ENCODE measurements around the gene ZNF668.
"Not testable (repeated sequence)": the region's sequence is repeated elsewhere in the genome, so short reads cannot be mapped to it uniquely, and the experiment has no call there.

ZNF668 gene

GRCh38 chr16:31100876-31101641, 27.0 kb upstream of the ZNF668 start:
- DNase-seq: not testable (repeated sequence)

GRCh38 chr16:31099860-31100638, 26.0 kb upstream of the ZNF668 start:
- DNase-seq: no peak

DNA sequence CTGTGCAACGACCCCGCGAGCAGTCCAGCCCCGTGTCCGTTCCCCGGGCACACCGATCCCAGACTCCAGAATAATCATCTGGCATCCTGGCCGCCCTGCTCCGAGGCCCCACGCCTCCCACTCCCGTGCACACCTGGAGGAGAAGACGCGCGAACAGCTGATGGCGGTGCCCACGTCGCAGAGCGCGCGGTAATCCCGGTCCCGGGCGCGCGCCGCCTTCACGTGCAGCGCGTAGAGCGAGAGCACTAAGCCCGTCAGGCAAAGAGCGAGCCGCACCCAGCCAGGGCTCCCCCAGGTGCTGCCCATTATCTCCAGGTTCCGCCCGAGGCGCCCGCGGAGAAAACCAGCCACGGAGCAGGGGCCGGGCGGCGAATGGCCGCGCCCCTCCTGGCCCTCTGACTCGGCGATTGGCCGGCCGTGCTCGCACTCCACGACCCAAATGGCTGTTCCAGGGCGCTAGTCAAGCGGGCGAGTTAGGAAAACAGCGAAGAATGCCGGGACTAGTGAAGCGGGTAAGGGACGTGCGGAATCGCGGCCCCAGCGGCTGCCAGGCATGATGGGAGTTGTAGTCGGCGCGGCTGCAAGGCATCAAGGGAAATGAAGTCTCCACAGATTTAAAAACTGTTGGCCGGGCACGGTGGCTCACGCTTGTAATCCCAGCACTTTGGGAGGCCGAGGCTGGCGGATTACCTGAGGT, 20.5 kb upstream of the ZNF668 start, which contains the start of gene VKORC1:
TSS of gene VKORC1 (minus strand) at position 374 of the 697 bp plus-strand sequence. CDS start at position 306, 68 bp downstream.
- peak; percentile 95 for DNase-seq

GRCh38 chr16:31094088-31094423, 20.0 kb upstream of the ZNF668 start:
- peak; percentile 34 for DNase-seq

- DNase-seq: peak; percentile 57
Measured at GRCh38 chr16:31093132-31093703, 19.2 kb upstream of the ZNF668 start.

- peak; percentile 18 for DNase-seq
Measured at GRCh38 chr16:31092330-31092729, 18.3 kb upstream of the ZNF668 start.

DNA sequence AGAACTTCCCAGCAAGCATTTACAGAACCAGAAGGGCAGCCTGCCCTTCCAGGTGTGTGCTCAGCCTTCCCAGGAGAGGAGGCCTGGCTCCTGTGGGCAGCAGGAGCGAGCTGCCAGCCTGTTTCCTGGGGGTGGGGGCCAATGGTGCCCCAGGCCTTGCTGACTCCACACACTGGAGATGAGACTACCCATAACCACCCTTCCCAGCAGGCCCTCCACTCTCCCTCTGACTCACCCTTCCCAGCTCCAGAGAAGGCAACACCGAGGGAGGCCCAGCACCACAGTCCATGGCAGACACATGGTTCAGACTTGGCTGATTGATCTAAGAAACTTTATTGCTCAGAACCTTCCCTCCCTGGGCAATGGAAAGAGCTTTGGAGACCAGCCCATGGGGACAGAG, 16.5 kb upstream of the ZNF668 start:
- no peak for DNase-seq

DNA sequence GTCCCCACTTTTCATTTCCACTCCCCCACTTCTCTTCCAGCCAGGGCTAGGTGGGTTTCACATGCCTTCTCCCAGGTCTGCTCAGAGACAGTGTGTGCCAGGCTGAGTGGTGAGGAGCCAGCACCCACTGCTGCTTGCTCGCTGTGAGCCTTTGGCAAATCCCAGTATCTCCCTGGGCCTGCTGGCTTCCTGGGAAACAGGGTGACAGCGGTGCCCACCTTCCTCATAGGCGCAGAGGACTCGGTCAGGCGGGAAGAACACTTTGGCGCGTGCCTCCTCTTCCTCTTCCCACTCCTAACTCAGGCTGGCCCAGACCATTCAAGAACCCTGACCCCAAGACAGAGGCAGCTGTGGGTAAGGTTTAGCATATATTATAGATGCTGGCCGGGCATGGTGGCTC, 15.2 kb upstream of the ZNF668 start:
- DNase-seq: no peak

DNA sequence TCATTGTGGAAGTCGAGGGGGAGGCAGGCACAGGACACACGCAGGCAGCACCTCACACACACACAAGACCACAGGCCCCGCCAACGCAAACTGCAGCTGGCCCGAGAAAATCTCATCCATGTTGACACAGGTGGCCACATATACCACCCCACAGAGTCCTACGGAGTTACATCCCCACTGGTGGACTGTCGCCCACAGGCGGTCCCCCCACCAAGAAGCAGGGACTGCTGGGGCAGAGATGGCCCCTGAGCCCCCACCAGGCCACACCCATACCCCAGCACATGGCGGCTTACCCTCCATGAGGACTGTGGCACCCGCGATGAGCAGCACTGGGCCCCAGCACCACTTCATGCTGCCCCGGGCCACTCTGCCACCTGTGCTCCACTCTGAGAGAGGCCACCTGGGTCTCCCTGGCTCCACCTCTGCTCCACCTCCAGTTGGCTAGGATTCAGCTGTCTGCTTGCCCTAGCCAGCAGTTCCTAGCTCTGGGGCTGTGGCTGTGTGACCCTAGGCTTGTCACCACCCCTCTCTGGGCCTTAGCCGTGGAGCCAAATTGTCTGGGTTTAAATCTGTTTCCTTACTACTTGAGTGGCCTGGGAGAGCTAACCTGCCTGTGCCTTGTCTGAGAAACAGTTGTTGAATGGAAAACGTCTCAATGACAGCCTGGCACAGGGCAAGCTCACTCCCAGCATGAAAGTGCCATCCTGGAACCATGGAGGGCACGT, 14.6 kb upstream of the ZNF668 start, which contains the start of gene PRSS53:
TSS of gene PRSS53 (minus strand) at position 485 of the 725 bp plus-strand sequence. CDS start at position 351, 134 bp downstream.
- no peak for DNase-seq

DNA sequence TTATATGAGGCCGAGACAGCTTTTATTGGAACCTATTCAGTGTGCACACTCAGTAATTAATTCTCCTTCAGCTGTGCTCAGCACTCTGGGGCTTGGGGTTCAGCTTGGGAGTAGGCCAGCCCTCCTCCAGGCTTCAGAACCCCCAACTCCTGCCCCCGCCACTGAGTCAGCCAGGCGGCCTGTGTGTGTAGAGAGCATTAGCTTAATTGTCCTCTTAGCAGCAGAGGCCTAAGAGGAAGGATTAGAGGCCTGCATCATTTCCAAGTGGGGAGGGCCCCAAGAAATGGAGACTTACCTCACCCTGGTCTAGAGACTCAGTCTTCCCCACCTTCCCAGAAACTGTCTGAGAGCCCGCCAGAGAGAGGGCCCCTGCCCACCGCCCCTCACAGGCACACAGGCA, 13.9 kb upstream of the ZNF668 start:
- no peak for DNase-seq

DNA sequence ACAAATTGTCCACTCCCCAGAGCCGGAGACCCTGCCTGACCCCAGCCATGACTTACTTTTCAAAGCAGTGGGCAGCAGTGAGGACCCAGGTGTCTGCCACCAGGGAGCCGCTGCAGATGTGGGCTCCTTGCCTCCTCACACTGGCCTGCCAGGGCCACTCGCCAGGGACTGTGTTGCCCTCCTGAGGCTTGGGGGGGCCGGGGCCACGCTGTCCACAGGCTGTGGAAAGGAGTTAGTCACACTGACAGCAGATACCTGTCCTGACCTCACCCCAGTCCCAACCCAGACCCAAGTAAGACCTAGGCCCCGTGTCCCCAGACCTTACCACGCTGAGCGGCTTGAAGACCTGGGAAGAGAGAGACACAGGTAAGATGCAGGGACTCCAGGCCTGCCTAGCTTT, 13.4 kb upstream of the ZNF668 start:
- DNase-seq: no peak

DNA sequence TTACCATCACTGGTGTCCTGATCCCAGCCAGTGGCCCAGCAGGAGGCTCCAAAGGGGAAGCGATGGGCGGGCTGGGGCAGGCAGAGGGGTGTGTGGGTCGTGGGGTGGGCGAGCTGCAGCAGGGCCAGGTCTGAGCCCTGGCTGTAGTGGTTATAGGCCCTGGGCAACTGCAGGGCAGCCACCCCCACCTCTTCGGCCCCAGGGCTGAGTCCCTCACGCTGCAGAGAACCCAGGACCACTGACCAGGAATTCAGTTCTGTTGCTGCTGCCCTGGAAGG, 12.5 kb upstream of the ZNF668 start:
- no peak for DNase-seq

DNA sequence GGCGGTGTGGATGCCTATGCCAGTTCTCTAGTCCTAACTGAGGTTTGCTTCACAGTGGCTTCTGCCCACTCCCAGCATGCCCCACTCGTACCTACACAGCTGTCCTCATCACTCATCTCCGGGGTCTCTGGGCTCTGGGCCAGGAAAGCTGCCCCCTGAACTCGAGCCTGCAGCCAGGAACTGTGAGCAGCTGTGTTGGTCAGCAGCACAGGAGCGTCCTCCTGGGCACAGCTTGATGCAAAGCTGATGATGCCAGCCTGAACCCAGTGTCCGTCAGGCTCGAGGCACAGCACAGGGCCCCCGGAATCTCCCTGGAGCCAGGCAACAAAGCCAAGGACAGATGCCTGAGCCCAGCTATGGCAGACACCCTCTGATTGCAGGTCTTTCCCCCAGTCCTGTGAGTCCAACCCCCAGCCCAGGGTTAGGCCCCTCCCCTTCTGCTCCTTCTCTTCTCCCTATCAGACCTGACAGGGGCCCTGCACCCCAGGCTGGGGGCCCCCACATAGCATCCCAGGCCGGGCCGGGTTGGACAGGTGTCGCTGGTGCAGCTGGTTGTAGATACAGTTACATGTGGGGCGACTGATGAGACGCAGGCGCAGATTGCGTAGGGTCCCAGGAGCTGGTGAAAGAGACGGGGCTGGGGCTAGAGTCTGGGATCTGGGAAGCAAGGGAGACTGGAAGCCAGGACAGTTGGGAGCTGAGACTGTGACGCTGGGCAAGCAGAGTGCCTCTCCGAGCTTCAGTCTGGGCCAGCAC, 12.0 kb upstream of the ZNF668 start:
- peak; percentile 84 for DNase-seq

GRCh38 chr16:31085411-31085810, 11.4 kb upstream of the ZNF668 start:
- DNase-seq: no peak

GRCh38 chr16:31084584-31085302, 10.7 kb upstream of the ZNF668 start:
- peak; percentile 47 for DNase-seq

GRCh38 chr16:31083981-31084380, 9.9 kb upstream of the ZNF668 start:
- no peak for DNase-seq

DNA sequence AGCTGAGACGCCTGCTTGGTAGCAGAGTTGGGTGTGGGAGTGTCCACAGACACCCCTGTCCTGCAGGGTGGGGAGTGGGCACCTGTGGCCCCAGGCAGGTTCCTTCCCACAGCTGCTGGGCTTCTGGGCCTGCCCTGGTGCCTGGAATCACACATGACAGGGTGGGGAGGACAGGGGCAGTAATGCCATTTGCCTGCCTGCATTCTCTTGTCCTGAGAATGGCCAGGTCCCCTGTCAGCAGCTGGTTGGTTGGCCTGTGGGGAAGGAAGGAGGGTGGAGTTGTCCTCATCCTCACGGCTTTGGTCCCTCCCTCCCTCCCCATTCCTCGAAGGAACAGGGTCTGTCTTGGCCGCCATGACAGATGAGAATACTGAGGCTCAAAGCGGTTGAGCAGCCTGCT, 9.5 kb upstream of the ZNF668 start:
- DNase-seq: no peak

DNA sequence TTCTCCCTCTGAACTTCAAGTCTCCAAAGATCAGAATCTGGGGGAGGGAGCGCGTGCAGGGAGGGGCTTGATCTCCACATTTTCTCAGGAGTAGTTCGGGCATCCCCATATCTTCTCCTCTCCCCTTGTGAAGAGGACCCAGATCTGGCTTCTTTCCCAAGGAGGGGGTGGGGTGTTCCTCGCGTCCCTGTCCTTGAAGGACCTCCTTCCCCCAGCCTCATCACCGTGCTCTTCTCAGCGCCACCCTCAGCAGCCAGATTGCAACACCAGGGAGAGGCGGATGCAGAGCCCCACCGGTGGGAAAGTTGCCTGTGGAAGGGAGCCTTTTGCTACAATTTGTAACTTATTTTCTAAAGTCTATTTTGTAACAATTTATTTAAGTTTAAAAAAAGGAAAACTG, 9.0 kb upstream of the ZNF668 start:
- no peak for DNase-seq

DNA sequence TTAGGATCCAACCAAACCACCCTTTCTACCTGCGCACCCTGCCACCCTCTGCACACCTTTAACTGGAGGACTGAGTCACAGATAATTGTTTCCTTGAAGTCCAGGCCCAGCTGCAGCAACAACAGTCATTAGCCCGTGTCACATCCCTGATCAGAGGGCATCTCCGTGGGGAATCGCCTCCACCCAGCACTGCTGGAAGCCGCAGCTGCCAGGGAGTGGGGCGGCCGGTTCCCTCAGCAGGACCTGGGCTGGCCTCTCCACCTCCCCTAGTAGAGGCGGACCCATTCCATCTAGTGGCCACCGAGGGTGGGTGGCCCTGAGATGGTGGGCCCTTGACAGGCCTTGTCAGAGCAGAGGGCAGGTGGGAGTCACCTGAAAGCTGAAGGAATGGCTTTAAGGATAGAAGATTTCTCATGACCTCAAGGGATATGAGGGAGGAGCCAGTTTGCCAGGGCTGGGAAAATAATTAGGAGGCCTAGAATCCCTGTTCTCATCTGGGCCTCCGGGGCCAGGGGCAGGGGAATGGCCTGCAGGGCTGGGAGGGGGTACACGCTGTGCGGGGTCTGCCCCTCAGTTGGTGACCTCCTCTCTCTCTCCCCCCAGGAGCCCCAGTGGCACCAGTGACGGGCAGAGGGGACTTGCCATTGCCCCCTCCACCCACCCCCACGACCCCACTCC, 8.5 kb upstream of the ZNF668 start:
- no peak for DNase-seq

All from right hindlimb (tissue), 1 donor.